ENCODE measurements around the gene DOK7. TPM values are rescaled to one million over a fixed set of nuclear protein-coding genes. Genes with fewer than 3 reads are reported as not detected.
A peak's percentile ranks its signal among the peaks of the same experiment; 100 is the strongest.

The DOK7 gene
- total RNA-seq, 1 donor from 2014 or later = 0.36 TPM

DNA sequence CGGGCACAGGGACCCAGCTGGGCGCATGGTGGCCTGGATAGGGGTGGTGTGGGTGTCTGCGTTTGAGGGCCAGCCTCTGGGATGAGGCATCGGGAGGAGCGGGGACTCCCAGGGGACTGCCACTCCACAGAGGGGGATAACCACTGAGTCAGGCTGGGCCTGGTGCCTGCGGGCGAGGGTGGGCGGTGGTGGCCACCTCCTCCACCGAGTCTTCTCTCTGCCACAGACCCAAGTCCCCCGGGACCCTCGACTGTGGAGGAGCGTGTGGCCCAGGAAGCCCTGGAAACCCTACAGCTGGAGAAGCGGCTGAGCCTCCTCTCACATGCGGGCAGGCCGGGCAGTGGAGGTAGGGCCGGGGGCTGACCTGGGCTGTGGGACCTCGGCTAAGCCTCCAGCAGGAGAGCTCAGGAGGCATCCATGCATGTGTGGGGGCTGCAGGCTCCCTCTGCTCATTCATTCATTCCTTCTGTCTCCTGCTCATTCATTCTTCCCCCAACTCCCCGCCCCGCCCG, 26.4 kb downstream of the DOK7 start:
- ATAC-seq = no peak

DNA sequence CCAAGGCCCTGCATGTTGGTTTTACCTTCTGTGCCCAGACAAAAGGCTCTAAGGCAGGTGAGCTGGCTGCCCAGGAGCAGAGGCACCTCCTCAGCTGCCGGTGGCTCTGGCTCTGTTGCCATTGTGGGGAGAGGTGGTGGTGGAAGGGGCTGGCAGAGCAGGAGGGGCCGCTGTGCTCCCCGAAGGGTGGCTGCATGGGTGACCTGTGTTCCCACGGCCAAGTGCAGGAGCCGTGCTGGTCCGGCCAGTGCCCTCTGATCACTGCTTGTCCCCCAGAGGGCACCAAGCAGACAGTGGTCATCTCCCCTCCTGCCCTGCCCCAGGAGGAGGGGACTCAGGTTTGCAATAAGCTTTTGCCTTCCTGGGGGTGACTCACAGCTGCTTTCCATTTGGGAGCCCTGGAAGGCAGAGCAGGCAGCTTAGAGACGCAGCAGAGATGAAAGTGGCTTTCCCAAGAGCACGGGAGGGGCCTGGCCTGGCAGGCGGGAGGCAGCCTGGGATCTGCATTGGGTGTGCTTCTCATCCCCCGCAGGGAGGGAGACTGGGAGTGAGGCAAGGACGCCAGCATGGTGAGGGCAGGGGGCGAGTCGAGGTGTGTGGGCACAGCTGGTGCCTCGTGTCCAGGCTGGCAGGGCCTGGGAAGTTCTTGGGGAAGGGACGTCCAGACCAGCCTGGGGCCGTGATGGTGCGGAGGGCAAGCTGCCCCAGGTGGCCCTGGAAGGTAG, 28.7 kb downstream of the DOK7 start:
- ATAC-seq = no peak

DNA sequence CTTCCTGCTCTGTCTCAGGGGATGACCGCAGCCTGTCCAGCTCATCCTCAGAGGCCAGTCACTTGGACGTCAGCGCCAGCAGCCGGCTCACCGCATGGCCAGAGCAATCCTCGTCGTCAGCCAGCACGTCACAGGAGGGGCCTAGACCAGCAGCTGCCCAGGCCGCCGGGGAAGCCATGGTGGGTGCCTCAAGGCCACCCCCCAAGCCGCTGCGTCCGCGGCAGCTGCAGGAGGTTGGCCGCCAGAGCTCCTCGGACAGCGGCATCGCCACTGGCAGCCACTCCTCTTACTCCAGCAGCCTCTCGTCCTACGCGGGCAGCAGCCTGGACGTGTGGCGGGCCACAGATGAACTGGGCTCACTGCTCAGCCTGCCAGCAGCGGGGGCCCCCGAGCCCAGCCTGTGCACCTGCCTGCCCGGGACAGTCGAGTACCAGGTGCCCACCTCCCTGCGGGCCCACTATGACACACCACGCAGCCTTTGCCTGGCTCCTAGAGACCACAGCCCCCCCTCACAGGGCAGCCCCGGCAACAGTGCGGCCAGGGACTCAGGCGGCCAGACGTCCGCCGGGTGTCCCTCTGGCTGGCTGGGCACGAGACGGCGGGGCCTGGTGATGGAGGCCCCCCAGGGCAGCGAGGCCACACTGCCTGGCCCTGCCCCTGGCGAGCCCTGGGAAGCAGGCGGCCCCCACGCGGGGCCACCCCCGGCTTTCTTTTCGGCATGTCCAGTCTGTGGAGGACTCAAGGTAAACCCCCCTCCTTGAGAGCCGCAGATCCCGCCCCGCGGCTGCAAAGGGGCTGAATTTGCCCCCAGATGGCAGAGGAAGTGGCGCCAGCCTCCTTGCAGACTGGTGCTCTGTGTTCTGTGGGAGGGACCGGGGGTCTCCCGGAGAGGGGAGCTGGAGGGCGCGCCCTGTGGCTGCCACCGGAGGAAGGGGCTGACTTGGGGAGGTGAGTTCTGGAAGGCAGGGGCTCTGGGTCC, 29.9 kb downstream of the DOK7 start:
- ATAC-seq = no peak

DNA sequence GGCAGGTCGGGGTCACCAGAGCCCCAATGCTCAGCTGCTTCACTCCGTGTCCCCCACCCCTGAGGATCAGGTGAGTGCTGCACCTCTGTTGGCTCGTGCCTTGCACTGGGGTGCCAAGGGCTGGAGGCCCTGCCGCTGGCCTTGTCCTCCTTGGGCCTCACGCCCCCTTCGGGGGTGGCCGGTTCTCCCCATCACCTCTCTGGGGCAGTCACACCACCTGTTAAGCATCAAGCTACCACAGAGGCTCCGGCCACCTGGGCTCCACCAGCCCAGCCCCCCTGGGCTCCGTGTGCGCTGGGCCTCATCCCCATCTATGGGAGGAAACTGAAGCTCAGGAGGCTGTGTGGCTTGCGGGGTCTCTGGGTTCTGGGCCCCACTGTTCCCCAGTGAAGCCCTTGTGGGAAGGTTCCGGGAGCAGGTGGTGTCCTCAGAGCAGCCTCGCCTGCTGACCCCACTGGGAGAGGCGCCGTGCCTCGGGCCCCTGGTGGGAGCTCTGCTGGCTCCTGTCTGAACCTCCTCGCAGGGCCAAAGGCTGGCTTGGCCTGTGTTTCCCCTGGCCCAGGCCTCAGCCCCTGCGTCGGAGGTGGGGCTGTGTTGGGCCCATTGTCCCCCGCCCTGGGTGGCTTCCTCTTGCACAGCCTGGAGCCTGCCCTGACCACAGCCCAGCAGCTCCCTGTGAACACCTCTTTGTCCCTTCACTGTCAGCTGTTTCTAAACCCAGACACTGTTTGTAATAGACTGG, 30.8 kb downstream of the DOK7 start:
- ATAC-seq = peak; percentile 4

DNA sequence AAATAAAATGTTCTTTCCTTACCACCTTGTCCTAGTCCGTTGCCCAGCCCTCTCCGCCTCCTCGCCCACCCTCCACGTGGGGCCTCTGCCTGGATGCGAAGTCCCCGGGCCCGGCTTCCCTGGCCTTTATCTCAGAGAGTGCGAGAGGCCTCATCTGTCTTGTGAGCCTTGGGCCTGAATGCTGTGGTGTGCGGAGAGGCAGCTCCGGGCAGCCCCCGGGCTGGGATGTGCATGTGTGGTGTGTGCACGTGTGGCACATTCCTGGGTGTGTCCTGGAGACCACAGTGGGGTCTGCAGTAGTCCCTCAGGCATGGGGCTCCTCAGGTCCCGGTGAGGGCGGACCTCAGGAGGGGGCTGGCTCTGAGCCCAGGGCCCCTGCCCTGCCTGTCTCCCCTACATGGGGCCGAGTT, 31.4 kb downstream of the DOK7 start:
- no peak for ATAC-seq

DNA sequence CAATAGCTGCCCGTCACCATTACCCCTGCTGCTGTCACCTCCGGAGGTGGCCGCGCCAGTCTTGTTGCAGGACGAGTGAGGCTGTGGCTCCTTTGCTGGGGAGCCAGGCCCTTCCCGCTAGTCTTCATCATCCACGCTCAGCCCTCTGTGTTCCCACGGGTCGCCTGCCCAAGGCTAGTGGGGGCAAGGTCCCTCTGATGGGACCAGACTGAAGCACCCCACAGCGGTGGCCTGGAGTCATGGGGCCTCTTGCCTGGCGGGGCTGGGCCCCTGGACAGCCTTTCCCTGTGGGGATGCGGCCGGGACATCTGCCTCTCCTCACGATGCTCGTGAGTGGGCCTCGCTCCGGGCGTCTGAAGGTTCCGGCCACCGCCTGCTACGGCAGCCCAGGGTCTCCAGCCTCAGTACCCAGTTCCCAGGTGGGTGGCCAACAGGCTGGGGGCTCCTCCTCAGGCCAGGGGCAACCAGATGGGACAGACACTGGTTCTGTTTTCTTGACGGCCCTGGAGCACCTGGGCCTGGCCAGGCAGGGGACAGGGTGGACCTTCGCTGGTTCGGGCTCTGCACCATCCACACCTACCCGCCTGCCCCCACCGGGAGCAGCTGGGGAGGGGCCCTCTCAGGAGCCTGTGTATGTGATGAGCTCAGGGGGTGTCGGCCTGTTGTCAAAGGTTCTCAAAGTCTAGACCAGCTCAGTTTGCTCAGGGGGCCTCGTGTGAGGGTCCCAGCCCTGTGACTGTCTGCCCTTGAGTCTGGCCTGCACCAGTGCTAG, 32.3 kb downstream of the DOK7 start:
- ATAC-seq = no peak

DNA sequence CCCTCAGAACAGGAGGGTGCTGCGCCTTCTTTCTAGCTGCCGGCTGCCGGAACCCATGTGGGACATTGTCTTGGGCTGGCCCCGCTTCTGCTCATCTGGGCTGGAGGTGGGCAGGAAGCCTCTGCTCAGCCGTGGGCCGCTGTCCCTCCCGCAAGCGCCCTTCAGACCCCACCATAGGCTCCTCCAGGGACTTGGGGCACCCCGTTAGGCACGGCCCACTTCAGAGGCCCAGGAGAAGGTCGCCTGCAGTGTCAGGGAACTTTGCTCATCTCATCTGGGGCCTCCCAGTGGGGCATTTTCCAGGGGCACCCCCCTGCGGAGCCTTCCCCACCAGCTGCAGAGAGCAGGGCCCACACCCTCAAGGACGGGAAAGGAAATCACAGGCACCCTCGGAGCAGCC, 32.9 kb downstream of the DOK7 start:
- no peak for ATAC-seq

DNA sequence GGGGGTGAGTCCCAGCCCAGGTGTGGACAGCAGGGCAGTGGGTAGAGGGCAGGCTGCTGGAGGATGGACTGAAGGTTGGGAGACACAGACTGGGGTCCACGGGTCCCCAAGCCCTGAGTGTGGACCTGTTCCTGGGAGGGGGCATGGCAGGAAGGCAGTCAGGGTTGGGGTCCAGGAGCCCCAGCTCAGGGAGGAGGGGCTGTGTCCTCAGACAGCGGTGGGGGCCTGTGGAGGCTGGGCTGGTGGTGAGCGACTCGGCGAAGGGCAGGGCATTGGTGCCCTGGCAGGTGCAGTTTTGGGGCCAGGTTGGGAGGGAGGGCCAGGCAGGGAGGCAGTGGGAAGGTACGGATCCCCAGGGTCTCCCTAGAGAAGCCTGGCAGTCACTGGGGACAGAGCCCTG, 34.0 kb downstream of the DOK7 start:
- ATAC-seq = no peak

DNA sequence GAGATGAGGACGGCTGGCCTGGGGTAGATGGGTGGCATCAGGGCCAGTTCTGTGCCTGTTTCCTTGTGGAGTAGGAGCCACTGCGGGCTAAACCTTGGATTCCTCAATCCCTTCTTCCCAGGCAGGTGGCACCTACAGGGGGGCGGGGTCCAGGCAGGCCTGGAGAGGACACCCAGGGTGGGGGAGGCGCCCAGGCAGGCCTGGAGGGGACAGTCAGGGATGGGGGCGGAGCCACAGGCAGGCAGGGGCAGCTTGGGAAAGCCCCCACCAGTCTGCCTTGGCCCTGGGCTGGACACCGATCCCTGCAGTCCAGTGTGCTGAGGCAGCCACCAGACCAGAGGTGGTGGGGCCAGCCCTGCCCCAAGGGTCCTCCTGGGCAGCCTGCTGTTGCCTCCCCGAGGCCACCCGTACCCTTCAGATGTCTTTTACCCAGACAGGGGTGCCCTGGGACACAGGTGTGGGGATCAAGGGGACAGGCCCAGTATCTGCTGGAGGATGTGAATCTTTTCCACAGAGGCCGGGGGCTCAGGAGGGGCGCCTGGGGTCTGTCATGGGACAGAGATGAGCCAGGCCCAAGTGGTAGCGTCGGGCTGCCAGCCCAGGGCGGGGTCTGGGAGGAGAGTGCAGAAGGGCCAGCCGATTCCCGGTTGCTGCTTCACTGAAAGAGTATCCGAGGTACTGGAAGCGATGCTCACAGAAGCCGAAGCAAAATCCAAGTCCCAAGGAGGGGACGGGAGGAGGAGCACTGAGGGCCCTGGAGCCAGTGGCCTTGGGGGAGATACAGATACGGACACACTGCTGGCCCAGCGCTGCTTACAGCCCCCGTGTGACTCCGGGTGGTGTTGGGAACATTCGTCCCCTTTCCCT, 34.6 kb downstream of the DOK7 start:
- no peak for ATAC-seq

DNA sequence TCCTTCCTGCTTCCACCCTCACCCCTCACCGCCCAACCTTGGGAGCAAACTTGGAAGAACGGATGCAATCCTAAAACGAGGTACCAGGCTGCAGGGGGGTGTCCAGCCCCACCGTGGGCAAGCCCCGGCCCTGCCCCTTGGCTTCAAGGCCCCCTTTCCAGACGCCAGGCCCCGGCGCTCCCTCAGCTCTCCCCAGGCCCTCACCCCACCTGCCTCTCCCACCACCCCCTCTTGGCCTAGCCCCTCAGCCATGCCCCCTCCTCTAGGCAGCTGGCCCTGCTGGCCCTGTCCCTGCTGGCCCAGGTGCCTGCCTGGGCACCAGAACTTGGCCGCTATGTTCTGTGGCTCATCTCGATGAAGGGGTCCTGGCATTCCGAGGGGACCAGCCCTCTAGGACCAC, 35.3 kb downstream of the DOK7 start:
- ATAC-seq = no peak

DNA sequence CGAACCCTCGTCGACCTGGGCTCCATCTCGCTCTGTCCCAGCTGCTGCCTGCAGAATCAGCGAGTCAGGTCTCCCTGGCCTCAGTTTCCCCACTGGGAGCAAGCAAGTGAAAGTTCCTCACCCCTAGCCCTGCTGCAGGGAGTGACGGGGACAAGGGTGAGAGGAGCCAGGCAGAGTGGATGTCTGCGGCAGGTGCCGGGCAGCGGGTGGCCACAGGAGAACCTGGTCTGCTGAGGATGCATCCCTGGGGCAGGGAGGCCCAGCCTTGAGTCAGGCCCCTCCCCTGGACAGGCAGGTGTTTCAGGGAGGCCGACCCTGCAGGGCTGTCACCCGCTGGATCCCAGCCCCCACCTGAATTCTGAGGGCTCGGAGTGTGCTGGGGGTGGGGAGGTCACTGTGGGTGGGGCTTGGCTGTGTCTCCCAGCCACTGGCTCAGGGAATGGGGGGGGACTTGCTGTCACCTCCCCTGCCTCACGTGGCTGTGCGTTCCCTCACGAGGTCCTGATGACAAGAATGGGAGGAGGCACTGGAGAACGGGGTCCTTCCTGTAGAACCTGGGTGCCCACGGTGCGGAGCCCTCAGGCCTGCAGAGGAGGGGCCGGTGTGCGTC, 35.9 kb downstream of the DOK7 start:
- no peak for ATAC-seq

DNA sequence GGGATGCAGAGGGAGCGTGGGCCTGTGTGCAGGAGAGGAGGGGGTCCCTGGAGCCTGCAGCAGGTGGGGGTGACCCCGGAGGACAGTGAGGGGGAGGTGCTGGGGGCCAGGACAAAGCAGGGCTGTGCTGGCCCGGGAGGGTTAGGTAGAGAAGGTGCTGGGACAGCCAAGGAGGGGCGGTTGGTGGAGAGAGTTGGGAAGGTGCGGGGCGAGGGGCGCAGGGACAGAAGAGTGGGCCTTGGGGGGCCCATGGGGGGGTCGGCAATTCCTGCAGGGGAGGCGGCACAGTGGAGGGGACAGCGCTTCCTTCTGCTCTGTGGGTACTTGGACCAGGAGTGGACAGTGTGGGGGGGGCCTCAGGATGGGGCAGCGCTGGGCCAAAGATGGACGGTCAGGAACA, 36.6 kb downstream of the DOK7 start:
- ATAC-seq = no peak

DNA sequence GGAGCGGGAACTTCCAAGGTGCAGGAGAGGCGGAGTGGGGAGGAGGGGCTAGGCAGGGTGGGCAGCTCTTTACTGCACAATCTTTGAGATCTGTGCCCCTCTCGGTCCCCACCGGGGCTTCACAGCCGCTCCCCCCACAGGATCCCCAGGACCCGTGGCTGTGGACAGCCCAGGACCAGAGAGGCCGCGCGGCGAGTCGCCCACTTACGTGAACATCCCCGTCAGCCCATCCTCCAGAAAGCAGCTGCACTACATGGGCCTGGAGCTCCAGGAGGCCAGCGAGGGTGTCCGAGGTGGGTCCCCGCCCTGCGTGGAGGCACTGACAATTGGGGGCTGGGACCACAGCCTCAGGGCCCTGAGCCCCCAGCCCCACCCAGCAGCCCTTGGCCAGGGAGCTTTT, 37.0 kb downstream of the DOK7 start:
- ATAC-seq = no peak

DNA sequence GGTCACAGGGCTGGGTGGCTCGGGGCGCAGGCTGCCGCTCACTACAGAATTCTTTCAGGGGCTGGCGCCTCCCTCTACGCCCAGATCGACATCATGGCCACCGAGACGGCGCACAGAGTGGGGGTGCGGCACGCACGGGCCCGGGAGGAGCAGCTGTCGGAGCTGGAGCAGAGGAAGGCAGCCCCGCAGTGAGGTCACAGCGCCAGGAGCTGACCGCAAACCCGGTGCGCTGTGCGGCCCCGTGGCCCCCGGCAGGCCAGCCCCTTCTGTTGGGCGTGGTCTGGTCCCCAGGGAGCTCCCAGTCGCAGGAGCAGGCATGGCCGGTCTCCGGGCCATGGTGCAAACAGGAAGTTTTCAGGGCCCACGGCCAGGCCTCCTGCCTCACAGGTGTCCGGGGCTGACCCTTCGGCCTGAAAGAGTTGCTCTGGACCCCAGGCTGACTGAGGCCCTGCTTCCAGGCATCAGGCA, 37.6 kb downstream of the DOK7 start:
- no peak for ATAC-seq

DNA sequence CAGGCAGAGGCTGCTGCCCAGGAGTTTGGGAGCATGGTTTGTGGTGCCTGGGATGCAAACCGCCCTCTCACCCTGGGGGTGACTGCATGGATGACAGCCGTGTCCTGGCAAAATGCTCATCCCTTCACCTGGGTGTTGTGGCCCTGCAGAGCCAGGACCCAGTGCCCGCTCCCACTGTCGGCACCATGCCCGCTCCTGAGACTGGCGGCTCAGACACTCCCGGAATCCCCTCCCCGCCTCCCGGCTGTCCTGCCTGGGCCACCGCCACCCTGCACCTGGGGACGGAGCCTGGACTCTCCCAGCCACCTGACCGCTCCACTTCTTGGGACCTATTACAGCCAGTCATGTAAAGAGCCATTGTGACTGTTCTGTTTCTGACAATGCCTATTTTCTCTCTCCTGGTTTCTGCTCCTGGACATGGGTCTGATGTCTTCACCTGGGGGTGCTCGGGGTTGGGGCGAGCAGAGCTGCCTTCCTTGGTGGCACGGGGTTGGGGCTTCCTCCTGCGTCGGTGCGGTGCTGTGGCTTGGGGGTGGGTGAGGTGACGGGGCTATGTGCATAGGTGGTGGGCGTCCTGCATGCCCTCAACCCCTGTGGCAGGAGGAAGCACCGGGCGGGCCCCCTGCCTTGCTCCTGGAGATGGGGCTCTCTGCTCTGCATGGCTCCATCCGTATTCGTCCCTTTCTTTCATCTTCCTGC, 38.2 kb downstream of the DOK7 start:
- no peak for ATAC-seq

DNA sequence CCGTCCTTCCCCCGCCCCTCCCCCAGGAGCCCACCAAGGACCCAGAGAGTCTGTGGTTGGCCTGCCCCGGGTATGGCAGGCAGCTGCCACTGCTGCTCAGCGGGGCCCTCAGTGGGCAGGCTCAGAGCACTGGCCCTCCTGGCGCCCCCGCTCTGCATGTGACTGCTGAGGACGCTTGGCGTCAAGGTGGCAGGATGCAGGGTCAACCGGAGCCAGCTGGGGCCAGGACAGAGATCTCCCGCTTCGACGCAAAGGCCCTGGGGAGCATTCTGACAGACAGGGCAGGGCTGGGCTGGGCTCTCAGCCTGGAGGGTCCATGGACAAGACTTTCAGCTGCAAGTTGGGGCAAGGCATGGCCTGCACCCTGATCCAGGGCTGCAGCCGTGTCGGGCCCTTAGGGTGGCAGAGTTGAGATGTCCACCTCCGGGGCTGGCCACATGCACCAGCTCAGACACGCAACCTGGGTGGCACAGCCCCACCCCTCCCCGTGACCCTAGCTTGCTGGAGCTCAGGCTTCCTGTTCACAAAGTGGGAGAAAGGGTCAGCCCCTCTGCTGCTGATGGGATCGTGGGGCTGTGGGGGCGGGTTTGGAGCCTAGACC, 38.8 kb downstream of the DOK7 start:
- ATAC-seq = no peak

DNA sequence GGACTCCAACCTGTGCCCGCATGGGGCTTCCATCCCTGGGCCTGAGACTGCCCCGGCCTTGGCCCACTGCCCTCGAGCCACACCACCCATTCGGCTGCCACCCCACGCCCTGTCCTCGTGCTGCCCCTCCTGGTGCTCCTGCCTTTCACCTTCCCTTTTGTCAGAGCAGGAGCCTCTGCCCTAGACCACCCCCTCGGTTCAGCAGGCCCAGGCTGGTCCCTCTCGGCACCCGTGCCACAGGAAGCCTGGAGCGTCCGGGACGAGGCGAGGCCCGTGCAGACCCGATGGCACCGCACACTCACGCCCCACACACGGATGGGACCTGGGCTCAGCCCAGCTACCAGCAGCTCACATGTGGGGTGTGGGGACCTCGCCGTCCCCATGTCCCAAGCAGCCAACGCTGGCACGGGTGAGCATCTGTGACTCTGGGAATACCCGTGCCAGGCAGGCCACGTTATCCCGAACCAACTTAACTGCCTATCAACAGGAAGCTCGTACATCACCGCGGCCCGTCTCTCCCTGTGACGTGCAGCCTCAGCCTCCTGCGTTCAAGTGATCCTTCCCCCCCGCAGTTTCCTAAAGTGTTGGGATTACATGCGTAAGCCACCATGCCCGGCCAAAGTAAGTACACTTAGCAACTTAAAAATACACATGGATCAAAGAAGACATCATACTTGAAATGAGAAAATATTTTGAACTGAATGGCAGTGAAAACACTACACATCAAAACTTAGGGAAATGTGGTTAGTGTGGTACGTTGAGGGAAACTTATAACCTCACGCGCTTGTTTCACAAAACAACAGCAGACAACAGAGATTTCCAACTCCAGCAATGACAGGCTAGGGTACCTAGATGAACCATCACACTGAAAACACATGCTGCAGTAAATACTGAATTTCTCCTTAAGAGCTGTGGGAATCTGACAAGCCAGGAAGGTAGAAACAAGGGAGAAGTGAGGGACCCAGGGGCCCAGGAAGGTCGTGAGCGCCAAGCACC, 40.1 kb downstream of the DOK7 start:
- no peak for ATAC-seq

DNA sequence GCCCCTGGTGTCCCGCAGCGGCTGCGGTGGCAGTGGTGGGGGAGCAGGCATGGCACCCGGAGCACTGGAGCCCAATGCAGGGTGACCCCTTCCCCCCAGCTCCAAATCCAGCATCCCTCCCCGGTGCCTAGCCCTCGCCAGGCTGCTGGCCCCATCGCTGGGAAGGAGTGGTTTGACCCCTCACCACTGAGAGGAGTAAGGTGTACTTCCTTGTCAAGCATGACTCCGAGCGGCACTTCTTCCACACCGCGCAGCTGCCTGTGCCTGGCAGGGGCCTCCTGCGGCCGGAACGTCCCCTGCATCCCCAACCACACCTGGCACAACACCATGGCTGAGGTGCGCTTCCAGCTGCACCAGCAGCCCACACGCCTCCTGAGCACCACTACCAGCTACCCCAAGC, 42.1 kb downstream of the DOK7 start:
- ATAC-seq = no peak
